Naive B cell (primary cell): ENCODE measurements around the gene GFY. TPM values are rescaled to one million over a fixed set of nuclear protein-coding genes. Genes with fewer than 3 reads are reported as not detected.
A peak's percentile ranks its signal among the peaks of the same experiment; 100 is the strongest.

Experiments used
- ATAC-seq, 2 donors: fragments of 150-1000 bp; cut with Tn5 transposase; 2 replicates each; pipeline ENCODE4 v1.10.0; 2021; ENCODE audit warnings: low read depth in 2 of 2, mild to moderate bottlenecking in 2 of 2, moderate library complexity in 2 of 2
- DNase-seq: peaks from one replicate; pipeline ENCODE4 v3.0.0; 2022
- H3K27ac Mint-ChIP-seq, 6 donors: one replicate each; pipeline ENCODE4 v1.8.0; 2020 to 2022; ENCODE audit warnings: mild to moderate bottlenecking in 6 of 6, mixed read lengths in 6 of 6, moderate library complexity in 5 of 6, inconsistent platforms in 2 of 6
- H3K27me3 Mint-ChIP-seq, 3 donors: one replicate each; pipeline ENCODE4 v1.8.0; 2021 to 2022; ENCODE audit warnings: mixed read lengths in 3 of 3, mild to moderate bottlenecking in 1 of 3
- H3K36me3 Mint-ChIP-seq, 2 donors: one replicate each; pipeline ENCODE4 v1.8.0; 2020 to 2022; ENCODE audit warnings: mixed read lengths in 2 of 2, inconsistent platforms in 1 of 2, mild to moderate bottlenecking in 1 of 2
- H3K4me1 Mint-ChIP-seq, 3 donors: one replicate each; pipeline ENCODE4 v1.8.0; 2020 to 2022; ENCODE audit warnings: mixed read lengths in 3 of 3, inconsistent platforms in 1 of 3, mild to moderate bottlenecking in 1 of 3, moderate library complexity in 1 of 3
- H3K4me3 Mint-ChIP-seq, 8 donors: one replicate each; pipeline ENCODE4 v1.8.0; 2020 to 2022; ENCODE audit warnings: mild to moderate bottlenecking in 8 of 8, mixed read lengths in 8 of 8, moderate library complexity in 8 of 8, inconsistent platforms in 2 of 8
- H3K9me3 Mint-ChIP-seq, 7 donors: one replicate each; pipeline ENCODE4 v1.8.0; 2020 to 2022; ENCODE audit warnings: mixed read lengths in 7 of 7, mild to moderate bottlenecking in 5 of 7, inconsistent platforms in 2 of 7, moderate library complexity in 1 of 7
- polyA plus RNA-seq, 6 donors: library from polyadenylated mRNA; unstranded; fragments of 300-500 nt; fragmentation: Illumina TruSeq; gene quantifications; one replicate each; pipeline ENCODE4 v1.2.3, GENCODE V29; 2021; ENCODE audit warnings: low read depth in 6 of 6

The GFY gene, protein sequence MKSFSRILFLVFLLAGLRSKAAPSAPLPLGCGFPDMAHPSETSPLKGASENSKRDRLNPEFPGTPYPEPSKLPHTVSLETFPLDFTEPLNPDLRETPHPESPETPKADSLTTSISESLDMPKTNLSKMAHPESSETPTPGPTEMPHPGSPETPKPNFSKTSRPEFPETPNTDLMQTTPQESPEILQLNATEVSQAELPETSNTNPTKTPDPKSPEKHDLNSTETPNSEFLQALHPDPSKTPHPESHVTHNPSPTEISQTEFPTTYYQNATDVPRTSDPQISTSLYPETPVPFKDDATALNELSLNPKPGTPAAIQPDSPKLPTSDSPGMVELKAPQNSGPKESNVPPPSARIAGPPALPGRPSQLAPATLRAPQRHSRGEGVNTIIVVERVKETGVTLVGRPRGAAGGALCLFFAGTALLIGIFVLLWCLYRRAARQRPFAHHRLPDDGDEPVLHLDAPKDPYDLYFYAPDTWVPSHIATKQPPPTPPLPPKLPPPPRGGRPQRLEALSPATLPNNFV
- polyA plus RNA-seq, result not detected

DNA sequence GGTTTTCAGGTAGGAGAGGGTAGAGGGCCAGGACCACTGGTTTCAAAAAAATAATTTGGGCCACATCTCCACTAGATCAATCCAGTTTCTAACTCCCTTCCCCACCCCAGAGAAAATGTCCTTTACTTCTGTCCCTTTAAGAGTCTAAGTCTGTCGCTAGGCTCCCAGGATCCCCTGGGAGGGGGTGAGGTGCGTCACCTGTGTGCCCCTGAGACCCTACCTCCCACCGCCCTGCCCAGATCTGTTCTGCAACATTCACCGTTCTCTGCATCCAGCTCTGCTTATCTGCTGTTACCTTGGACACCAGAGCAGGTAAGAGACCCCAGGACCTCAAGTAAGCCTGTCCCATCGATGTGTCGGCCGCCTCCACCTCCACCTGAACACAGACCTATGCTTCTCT lies at the start of gene GFY:
Gene GFY (plus strand): TSS at position 211 of the 400 bp plus-strand sequence. CDS start 1,043 bp downstream, outside the sequence.
- no peak for DNase-seq
- H3K9me3 Mint-ChIP-seq, result peaks cover 0 to 6% (median 0%) of the 10 kb centered on the region in 7 donors
- ATAC-seq, result no peak
- H3K27ac Mint-ChIP-seq, result peak within 1 kb of the TSS in 1 of 6 donors; percentile 42
- peaks cover 0 to 23% of the 10 kb centered on the region in 2 donors for H3K36me3 Mint-ChIP-seq
- H3K27me3 Mint-ChIP-seq, result peaks cover 76 to 100% (median 99%) of the 10 kb centered on the region in 3 donors
- peak within 1 kb of the TSS in 3 of 8 donors; percentile 11 to 61 (median 42) for H3K4me3 Mint-ChIP-seq
- H3K4me1 Mint-ChIP-seq, result peaks cover 59 to 81% (median 65%) of the 10 kb centered on the region in 3 donors

DNA sequence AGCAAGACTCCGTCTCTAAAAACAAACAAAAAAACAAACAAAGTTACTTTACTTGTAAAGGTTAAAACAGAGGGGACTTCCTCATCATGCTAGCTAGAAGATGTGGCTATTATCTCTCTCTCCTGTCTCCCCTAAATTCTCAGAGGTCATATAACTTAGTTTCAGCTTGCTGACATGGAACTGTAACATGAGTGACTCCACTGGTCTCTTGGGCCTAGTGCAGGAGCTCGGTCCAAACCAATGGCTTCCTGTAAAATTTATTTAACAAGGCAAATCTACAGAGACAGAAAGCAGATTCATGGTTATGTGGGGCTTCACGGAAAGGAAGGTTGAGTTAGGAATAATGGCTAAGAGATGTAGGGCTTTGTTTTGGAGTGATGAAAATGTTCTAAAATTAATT lies 46.7 kb upstream of the GFY start:
- Mint-ChIP-seq H3K4me3 (no peak overlapping the region), H3K27me3 (peaks cover 4 to 33% (median 18%) of the 10 kb centered on the region in 3 donors), H3K4me1 (no peaks in the 10 kb centered on the region), H3K9me3 (peaks cover 5 to 13% (median 8%) of the 10 kb centered on the region in 7 donors), H3K27ac (peak overlapping the region in 1 of 6 donors; percentile 4), H3K36me3 (peaks cover 5 to 15% of the 10 kb centered on the region in 2 donors)
- ATAC-seq (no peak), DNase-seq (no peak)

DNA sequence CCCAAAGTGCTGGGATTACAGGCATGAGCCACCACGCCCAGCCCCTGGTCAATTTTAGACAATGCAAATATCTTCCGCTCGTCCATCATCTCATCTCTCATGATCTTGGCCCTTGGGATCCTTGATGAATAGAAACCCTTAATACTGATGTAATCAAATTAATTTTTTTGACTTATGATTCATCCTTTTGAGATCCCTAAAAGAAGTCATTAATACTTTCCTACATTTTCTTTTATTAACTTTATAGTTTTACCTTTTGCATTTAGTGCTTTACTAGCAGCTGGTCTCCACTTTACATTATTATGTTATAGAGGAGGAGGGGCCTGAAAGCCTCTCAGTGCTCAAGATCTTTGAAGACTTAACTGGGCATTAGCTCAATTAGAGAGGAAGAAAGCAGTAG lies 44.8 kb upstream of the GFY start:
- Mint-ChIP-seq H3K36me3 (peaks cover 5 to 15% of the 10 kb centered on the region in 2 donors), H3K4me3 (no peak overlapping the region), H3K27ac (no peak overlapping the region), H3K27me3 (peaks cover 4 to 28% (median 12%) of the 10 kb centered on the region in 3 donors), H3K9me3 (peaks cover 5 to 17% (median 10%) of the 10 kb centered on the region in 7 donors), H3K4me1 (no peaks in the 10 kb centered on the region)
- ATAC-seq (no peak), DNase-seq (no peak)

DNA sequence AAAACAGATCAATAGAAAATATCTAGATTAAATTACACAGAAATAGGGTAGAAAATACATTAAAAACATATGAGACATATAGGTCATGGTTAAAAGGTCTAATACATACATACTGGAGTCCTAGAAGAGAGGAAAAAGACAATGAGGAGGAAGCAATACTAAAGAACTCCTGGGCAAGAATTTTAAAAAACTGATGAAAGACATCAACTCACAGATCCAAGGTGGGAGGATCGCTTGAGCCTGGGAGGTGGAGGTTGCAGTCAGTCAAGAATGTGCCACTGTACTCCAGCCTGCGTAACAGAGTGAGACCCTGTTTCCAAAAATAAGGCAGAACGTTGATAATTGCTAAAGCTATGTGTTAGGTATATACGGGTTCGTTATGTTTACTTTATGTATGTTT lies 42.5 kb upstream of the GFY start:
- Mint-ChIP-seq H3K27ac (no peak overlapping the region), H3K4me1 (peaks cover 4 to 7% (median 6%) of the 10 kb centered on the region in 3 donors), H3K4me3 (no peak overlapping the region), H3K36me3 (peaks cover 5 to 7% of the 10 kb centered on the region in 2 donors), H3K27me3 (peaks cover 4 to 15% (median 5%) of the 10 kb centered on the region in 3 donors), H3K9me3 (peaks cover 5 to 14% (median 10%) of the 10 kb centered on the region in 7 donors)
- no peak for DNase-seq
- ATAC-seq, result no peak

DNA sequence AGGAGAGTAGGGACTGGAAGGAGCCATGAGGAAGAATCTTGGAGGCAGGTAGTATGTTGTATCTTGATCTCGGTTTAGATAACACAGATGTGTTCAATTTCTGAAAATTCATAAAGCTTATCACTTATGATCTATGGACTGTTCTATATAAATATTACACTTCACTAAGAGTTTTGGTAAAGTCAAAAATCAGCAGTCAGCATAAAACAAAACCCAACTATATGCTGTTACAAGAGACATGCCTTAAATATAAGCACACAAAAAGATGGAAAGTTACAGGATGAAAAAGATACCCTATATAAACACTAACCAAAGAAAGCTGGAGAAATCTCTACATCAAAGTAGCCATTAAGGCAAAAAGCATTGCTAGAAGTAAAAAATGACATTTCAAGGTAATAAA lies 41.6 kb upstream of the GFY start:
- Mint-ChIP-seq H3K4me3 (peak overlapping the region in 1 of 8 donors; percentile 16), H3K27me3 (peaks cover 4 to 15% (median 5%) of the 10 kb centered on the region in 3 donors), H3K9me3 (peaks cover 5 to 14% (median 10%) of the 10 kb centered on the region in 7 donors), H3K4me1 (peaks cover 8 to 16% (median 15%) of the 10 kb centered on the region in 3 donors), H3K27ac (peak overlapping the region in 1 of 6 donors; percentile 5), H3K36me3 (peaks cover 5 to 7% of the 10 kb centered on the region in 2 donors)
- ATAC-seq (no peak), DNase-seq (no peak)

DNA sequence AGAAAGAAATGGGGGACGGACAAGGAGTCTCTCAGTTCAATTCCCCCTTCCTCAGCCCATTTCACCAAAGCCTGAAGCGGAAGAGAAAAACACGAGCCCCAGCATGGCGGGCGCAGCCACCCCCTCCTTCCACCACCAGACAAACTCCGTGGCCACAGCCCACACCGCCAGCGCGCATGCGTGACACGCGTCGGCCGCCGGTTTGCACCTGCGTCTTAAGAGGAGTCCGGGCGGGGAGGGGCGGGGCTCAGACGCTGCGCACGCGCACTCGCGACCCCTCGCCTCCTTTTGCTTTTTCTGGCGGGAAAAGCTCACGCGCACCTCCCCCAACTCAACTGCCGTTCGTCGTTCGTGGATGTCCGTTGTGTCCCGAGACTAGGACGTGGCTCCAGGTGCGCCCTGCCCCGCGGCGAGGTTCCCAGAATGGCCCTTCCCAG lies 37.2 kb upstream of the GFY start, which contains the start of gene KASH5:
Gene KASH5 (plus strand): TSS at position 314 of the 437 bp plus-strand sequence. CDS start 2,635 bp downstream, outside the sequence.
- Mint-ChIP-seq H3K27ac (peak within 1 kb of the TSS; percentile 75 to 98 (median 93)), H3K4me3 (peak within 1 kb of the TSS; percentile 27 to 87 (median 66)), H3K9me3 (peaks cover 0 to 4% (median 0%) of the 10 kb centered on the region in 7 donors), H3K36me3 (no peaks in the 10 kb centered on the region), H3K27me3 (no peaks in the 10 kb centered on the region), H3K4me1 (peaks cover 30 to 51% (median 44%) of the 10 kb centered on the region in 3 donors)
- ATAC-seq (peak; percentile 29 to 63), DNase-seq (peak; percentile 83)

DNA sequence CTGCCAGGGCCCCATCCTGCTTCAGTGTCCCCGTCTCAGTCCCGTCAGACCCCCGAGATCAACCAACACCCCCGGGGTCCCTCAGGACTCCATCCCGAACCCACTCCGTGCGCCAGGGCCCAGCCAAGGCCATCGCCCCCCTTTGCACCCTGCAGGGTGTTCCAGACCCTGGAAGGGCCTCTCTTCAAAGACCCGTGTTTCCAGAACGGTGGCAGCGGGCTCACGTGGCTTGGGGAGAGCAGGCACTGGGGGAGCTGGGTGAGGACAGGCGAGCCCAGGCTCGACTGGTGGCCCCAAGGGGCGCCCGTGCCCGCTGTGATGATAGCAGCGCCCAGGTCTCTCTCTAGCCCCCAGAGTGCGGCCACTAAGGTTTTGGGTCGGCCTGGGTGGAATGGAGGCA lies 35.8 kb upstream of the GFY start:
- no peaks in the 10 kb centered on the region for H3K27me3 Mint-ChIP-seq
- DNase-seq, result no peak
- no peak for ATAC-seq
- no peaks in the 10 kb centered on the region for H3K9me3 Mint-ChIP-seq
- no peaks in the 10 kb centered on the region for H3K36me3 Mint-ChIP-seq
- H3K27ac Mint-ChIP-seq, result peak overlapping the region in 2 of 6 donors; percentile 10 to 41
- peaks cover 30 to 51% (median 44%) of the 10 kb centered on the region in 3 donors for H3K4me1 Mint-ChIP-seq
- H3K4me3 Mint-ChIP-seq, result peak overlapping the region in 1 of 8 donors; percentile 53

DNA sequence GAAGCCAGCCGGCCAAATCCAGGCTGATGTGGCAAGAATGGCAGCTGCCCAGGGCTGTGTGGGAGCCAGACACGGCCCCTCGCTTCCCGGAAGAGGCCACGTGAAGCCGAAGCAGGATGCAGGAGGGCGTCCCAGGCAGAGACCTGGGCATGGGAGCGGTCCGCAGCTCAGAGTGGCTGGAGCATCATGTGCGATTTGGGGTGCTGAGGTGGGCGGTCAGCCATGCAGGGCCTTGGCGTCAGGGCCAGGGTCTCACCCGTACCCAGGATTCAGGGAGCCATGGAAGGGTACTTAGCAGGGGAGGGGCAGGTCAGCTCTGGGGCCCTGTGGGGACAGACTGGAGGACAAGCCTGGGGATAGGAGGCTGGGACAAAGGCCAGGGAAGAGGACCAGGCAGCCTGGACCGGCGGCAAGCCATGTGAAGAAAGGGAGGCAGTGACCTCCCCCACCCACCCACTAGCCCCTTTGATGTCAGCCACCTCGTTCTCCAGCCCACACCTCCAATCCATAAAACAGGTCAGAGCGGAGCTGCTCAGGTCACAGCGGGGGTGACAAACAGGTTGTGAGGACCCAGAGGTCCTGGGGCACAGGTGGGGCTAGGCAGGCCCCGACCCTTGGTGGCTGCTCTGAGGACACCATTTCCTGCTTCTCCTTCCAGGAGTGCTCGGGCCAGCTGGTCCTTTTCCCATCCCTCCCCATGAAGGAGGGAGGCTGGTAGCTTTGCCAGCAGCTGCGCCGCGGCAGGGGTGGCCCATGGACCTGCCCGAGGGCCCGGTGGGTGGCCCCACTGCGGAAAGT lies 34.9 kb upstream of the GFY start:
- H3K4me1 Mint-ChIP-seq, result peaks cover 30 to 51% (median 44%) of the 10 kb centered on the region in 3 donors
- ATAC-seq (no peak), DNase-seq (no peak)
- H3K36me3 Mint-ChIP-seq, result no peaks in the 10 kb centered on the region
- no peaks in the 10 kb centered on the region for H3K27me3 Mint-ChIP-seq
- H3K27ac Mint-ChIP-seq, result peak overlapping the region; percentile 10 to 94 (median 68)
- no peaks in the 10 kb centered on the region for H3K9me3 Mint-ChIP-seq
- peak overlapping the region in 6 of 8 donors; percentile 21 to 57 (median 41) for H3K4me3 Mint-ChIP-seq

DNA sequence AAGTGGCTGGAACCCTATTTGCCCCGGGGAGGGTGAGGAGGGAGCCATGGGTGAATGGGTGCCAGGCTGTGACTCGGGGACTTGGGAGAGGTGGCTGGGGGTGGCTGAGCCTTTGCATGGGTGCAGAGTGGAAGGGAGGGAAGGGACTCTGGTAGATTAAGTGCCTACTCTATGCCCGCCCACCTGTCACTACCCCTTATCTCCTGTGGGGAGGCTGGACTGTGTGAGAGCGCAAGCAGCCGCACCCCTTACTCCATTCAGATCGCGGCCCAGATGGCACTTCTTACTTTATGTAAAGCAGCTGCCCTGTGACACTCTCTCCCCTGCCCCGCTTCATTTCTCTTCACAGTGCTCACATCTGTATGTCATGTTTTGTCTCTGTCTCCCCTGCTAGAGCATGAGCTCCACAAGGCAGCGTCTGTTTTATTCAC lies 34.2 kb upstream of the GFY start:
- ATAC-seq (peak; percentile 82 to 88), DNase-seq (peak; percentile 62)
- peaks cover 30 to 51% (median 43%) of the 10 kb centered on the region in 3 donors for H3K4me1 Mint-ChIP-seq
- peak overlapping the region; percentile 2 to 93 (median 50) for H3K27ac Mint-ChIP-seq
- no peaks in the 10 kb centered on the region for H3K27me3 Mint-ChIP-seq
- H3K9me3 Mint-ChIP-seq, result no peaks in the 10 kb centered on the region
- peak overlapping the region in 5 of 8 donors; percentile 21 to 75 (median 42) for H3K4me3 Mint-ChIP-seq
- no peaks in the 10 kb centered on the region for H3K36me3 Mint-ChIP-seq

DNA sequence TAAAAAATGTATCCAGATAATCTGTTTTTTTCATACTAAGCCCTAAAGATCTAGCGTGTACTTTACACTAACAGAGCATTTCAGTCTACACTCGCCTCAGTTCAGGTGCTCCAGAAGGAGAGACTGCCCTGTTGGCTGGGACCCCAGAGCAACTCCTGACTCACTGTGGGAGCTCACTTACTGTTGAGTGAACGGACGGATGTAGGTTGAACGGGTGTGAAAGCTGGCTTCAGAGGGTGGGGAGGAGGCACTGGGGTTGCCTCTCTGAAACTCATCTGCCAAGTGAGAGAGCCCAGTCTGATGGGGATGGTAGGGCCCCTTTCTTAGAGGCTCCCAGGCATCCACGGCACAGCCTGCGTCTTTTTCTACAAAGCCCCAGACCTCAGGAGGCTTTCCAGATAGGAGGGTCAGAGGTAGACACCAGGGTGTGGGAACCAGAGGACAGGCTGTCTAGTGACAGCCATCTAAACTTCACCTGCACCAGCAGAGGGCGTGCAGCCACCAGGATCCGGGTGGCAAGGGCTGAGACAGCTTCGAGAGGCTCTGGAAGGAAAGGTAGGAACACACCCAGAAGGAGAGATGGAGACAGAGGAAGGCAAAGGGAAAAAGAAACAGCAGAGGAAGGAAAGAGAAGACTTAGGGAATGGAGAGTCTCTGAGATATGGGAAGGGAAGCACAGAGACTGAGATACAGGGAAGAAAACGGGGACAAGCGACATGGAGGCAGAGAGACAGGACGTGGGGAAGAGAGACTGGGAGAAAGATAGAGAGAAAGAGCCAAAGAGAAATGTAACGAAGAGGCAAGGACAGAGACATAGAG lies 33.4 kb upstream of the GFY start:
- H3K36me3 Mint-ChIP-seq, result no peaks in the 10 kb centered on the region
- H3K4me1 Mint-ChIP-seq, result peaks cover 30 to 56% (median 42%) of the 10 kb centered on the region in 3 donors
- ATAC-seq (peak; percentile 54 to 69), DNase-seq (peak; percentile 70)
- no peaks in the 10 kb centered on the region for H3K27me3 Mint-ChIP-seq
- peak overlapping the region; percentile 2 to 97 (median 90) for H3K27ac Mint-ChIP-seq
- H3K9me3 Mint-ChIP-seq, result no peaks in the 10 kb centered on the region
- H3K4me3 Mint-ChIP-seq, result peak overlapping the region in 6 of 8 donors; percentile 18 to 79 (median 37)

DNA sequence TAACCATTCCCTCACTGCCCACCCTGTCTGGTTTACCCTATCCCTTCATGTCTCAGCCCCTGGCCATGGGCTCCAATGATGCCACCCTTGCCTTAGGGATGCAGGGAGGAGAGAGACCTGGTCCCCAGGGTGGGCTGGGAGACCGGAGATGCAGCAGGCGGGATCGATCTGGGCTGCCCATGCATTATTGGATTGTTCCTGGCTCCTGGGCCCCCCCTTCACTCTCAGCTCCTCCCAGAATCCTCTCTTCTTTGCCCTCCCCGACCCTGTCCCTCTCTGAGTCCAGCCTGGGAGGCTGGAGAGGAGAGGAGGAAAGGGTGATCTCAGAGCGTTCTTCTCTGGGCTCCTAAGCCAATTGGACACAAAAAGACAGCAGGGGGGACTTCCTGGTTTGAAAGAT lies 31.3 kb upstream of the GFY start:
- Mint-ChIP-seq H3K4me1 (peaks cover 19 to 51% (median 25%) of the 10 kb centered on the region in 3 donors), H3K4me3 (no peak overlapping the region), H3K27me3 (peaks cover 0 to 11% (median 3%) of the 10 kb centered on the region in 3 donors), H3K27ac (peak overlapping the region in 1 of 6 donors; percentile 61), H3K9me3 (no peaks in the 10 kb centered on the region), H3K36me3 (no peaks in the 10 kb centered on the region)
- ATAC-seq (no peak), DNase-seq (no peak)
